HG02763 (cell line): ENCODE measurements around the gene PELI1.
"Not testable (repeated sequence)": the region's sequence is repeated elsewhere in the genome, so short reads cannot be mapped to it uniquely, and the experiment has no call there.

Experiments used
- ATAC-seq: cut with Tn5 transposase; IDR thresholded peaks from one replicate; pipeline ENCODE4 v1.9.1; 2021; ENCODE audit warnings: mild to moderate bottlenecking, moderate library complexity; ENCODE audit not compliant: unreplicated experiment

PELI1 gene

GRCh38 chr2:64092502-64092901 lies 51.7 kb downstream of the PELI1 start:
- ATAC-seq = peak; percentile 83

- no peak for ATAC-seq
Observed at GRCh38 chr2:64090264-64090663, 54.0 kb downstream of the PELI1 start.

GRCh38 chr2:64086347-64087082 lies 57.7 kb downstream of the PELI1 start:
- ATAC-seq = no peak

- no peak for ATAC-seq
Observed at GRCh38 chr2:64085936-64086335, 58.3 kb downstream of the PELI1 start.

GRCh38 chr2:64081046-64081445 lies 63.2 kb downstream of the PELI1 start:
- no peak for ATAC-seq

- no peak for ATAC-seq
Observed at GRCh38 chr2:64080179-64080578, 64.0 kb downstream of the PELI1 start.

- not testable (repeated sequence) for ATAC-seq
Observed at GRCh38 chr2:64079688-64080087, 64.5 kb downstream of the PELI1 start.

GRCh38 chr2:64076828-64077227 lies 67.4 kb downstream of the PELI1 start:
- ATAC-seq = not testable (repeated sequence)

- ATAC-seq = not testable (repeated sequence)
Observed at GRCh38 chr2:64074616-64075015, 69.6 kb downstream of the PELI1 start.

- no peak for ATAC-seq
Observed at GRCh38 chr2:64067326-64067725, 76.9 kb downstream of the PELI1 start.

GRCh38 chr2:64065516-64065915 lies 78.7 kb downstream of the PELI1 start:
- ATAC-seq = no peak

- ATAC-seq = no peak
Observed at GRCh38 chr2:64063924-64064331, 80.3 kb downstream of the PELI1 start.

GRCh38 chr2:64063454-64063853 lies 80.8 kb downstream of the PELI1 start:
- ATAC-seq = no peak

- ATAC-seq = peak; percentile 57
Observed at GRCh38 chr2:64062840-64063239, 81.4 kb downstream of the PELI1 start.

GRCh38 chr2:64059270-64059669 lies 85.0 kb downstream of the PELI1 start:
- ATAC-seq = no peak

- no peak for ATAC-seq
Observed at GRCh38 chr2:64056021-64056420, 88.2 kb downstream of the PELI1 start.

- peak; percentile 54 for ATAC-seq
Observed at GRCh38 chr2:64054161-64054915, 89.9 kb downstream of the PELI1 start.

GRCh38 chr2:64052463-64053241 lies 91.6 kb downstream of the PELI1 start:
- ATAC-seq = no peak

GRCh38 chr2:64049633-64050220 lies 94.5 kb downstream of the PELI1 start:
- ATAC-seq = peak; percentile 79

GRCh38 chr2:64045938-64046337 lies 98.3 kb downstream of the PELI1 start:
- ATAC-seq = no peak
